Measurements from ENCODE around the gene TMEM242. TPM values are rescaled to one million over a fixed set of nuclear protein-coding genes. Genes with fewer than 3 reads are reported as not detected.

Gene TMEM242
- total and polyA plus RNA-seq, 8 donors = 10.9 to 15.2 (median 12.8) TPM

GRCh38 chr6:157328108-157328692, 4.9 kb upstream of the TMEM242 start:
- Histone ChIP-seq H3K4me3 (no peak overlapping the region), H3K27ac (no peak overlapping the region), H3K9me3 (no peaks in the 10 kb centered on the region), H3K4me1 (peaks cover 5% of the 10 kb centered on the region in 2 donors), H3K36me3 (no peaks in the 10 kb centered on the region), H3K27me3 (peaks cover 0 to 14% of the 10 kb centered on the region in 2 donors)
- intact Hi-C loops (cut with DNase I) = no loop called here
- TF ChIP-seq, protein P1, sequence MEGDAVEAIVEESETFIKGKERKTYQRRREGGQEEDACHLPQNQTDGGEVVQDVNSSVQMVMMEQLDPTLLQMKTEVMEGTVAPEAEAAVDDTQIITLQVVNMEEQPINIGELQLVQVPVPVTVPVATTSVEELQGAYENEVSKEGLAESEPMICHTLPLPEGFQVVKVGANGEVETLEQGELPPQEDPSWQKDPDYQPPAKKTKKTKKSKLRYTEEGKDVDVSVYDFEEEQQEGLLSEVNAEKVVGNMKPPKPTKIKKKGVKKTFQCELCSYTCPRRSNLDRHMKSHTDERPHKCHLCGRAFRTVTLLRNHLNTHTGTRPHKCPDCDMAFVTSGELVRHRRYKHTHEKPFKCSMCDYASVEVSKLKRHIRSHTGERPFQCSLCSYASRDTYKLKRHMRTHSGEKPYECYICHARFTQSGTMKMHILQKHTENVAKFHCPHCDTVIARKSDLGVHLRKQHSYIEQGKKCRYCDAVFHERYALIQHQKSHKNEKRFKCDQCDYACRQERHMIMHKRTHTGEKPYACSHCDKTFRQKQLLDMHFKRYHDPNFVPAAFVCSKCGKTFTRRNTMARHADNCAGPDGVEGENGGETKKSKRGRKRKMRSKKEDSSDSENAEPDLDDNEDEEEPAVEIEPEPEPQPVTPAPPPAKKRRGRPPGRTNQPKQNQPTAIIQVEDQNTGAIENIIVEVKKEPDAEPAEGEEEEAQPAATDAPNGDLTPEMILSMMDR (IDR thresholded peaks at IDR 0.05) = no peak
- ATAC-seq (no peak), DNase-seq (no peak)

DNA sequence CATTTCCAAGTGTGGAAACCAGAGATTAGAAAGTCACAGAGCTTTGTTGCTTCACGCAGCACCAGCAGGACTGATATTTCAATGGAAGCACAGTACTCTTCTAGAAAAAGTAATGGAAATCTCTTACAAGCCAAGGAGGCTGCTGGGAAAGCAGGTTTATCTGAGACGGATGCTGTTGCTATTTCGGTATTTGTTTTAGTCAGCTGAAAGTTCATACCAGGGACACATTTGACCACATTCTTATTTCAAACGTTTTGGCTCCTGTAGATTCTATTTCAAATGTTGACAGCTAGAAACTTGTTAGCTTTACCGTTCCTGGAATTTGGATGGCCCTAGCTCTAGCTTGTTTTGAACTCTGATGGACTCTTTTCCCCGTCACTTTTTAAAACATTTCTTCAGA, 3.7 kb upstream of the TMEM242 start:
- TF ChIP-seq, protein P1 (IDR thresholded peaks at IDR 0.05) = no peak
- Histone ChIP-seq H3K27ac (no peak overlapping the region), H3K4me3 (no peak overlapping the region), H3K27me3 (peaks cover 0 to 14% of the 10 kb centered on the region in 2 donors), H3K4me1 (peaks cover 5 to 14% of the 10 kb centered on the region in 2 donors), H3K36me3 (no peaks in the 10 kb centered on the region), H3K9me3 (no peaks in the 10 kb centered on the region)
- intact Hi-C loops (cut with DNase I) = no loop called here
- no peak for DNase-seq
- no peak for ATAC-seq

DNA sequence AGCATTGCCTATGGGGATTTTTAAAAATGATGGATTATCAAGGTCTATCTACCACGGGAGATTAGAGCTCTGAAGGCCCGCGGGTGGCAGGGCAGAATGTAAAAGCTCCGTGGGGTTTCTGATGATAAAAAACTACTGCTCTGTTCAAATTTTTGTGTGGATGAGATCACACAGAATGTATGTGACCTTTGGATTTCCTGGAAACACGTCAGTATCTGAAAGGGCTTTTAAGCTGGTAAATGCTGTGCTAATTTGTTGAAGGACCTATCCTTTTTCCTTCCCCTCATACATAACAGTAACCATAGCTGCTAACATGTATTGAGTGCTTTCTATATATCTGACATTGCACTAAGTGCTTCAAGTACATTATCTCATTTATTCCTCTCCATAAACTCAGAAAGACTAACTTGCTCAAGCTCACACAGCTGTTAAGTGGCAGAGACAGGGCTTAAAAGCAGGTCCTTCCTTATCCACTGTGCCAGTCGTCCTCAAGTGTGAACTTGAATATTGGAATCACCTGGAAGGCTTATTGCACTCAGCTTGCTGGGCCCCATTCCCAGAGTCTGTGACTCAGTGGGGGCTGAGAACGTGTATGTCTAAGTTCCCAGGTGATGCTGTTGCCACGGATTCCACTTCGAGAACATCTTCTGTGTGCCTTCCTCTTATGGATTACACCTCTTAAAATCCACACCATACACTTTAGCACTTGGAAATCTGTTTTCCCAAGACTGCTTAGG, 1.9 kb upstream of the TMEM242 start:
- ATAC-seq (no peak), DNase-seq (no peak)
- H3K4me3 ChIP-seq = no peak overlapping the region
- no peaks in the 10 kb centered on the region for H3K36me3 ChIP-seq
- H3K9me3 ChIP-seq = no peaks in the 10 kb centered on the region
- no peak overlapping the region for H3K27ac ChIP-seq
- H3K27me3 ChIP-seq = peaks cover 0 to 14% of the 10 kb centered on the region in 2 donors
- TF ChIP-seq, protein P1 (IDR thresholded peaks at IDR 0.05) = no peak
- intact Hi-C loops (cut with DNase I) = no loop called here
- peaks cover 5 to 19% of the 10 kb centered on the region in 2 donors for H3K4me1 ChIP-seq

GRCh38 chr6:157323966-157324300, 614 bp upstream of the TMEM242 start:
- TF ChIP-seq, protein P1 (IDR thresholded peaks at IDR 0.05) = no peak
- peaks cover 0 to under 1% of the 10 kb centered on the region in 2 donors for H3K36me3 ChIP-seq
- H3K27me3 ChIP-seq = peaks cover 0 to 14% of the 10 kb centered on the region in 2 donors
- H3K4me1 ChIP-seq = peaks cover 5 to 19% of the 10 kb centered on the region in 2 donors
- DNase-seq = peak; percentile 83 to 91 (median 85)
- H3K27ac ChIP-seq = peak overlapping the region; percentile 87 to 92
- ATAC-seq = peak; percentile 79
- H3K9me3 ChIP-seq = no peaks in the 10 kb centered on the region
- peak overlapping the region; percentile 58 for H3K4me3 ChIP-seq
- intact Hi-C loops (cut with DNase I) = no loop called here

DNA sequence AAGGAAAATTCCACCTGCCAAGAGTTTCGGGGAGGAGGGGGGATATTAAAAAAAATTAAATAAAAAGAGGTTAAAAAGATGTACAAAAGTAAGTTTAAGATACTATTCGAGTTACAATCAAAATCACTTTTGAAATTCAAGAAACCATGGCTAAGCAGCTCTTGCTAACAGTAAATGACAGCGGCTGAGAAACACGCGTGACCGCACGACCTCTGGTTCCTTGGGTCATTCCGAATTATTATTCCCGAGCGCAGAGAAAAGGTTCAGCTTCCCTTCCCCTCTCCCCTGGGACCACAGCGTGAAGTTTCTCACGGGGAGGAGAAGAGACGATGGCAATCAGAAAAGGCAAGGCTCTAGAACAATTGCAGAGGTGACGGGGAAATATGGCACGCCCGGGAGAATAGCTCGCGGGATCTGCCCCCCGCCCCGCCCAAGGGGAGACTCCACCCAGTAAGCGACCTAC, 496 bp downstream of the TMEM242 start:
- Histone ChIP-seq H3K4me3 (peak overlapping the region; percentile 58), H3K4me1 (peaks cover 5 to 19% of the 10 kb centered on the region in 2 donors), H3K27ac (peak overlapping the region; percentile 87 to 92), H3K9me3 (no peaks in the 10 kb centered on the region), H3K27me3 (peaks cover 0 to 14% of the 10 kb centered on the region in 2 donors), H3K36me3 (peaks cover 0 to 11% of the 10 kb centered on the region in 2 donors)
- DNase-seq (peak in 1 of 4 donors; percentile 94), ATAC-seq (no peak)
- TF ChIP-seq, protein P1 (IDR thresholded peaks at IDR 0.05) = no peak
- intact Hi-C loops (cut with DNase I) = no loop called here
